GM18870 (cell line): ENCODE data around the gene GRK5.
"Not testable (repeated sequence)": the region's sequence is repeated elsewhere in the genome, so short reads cannot be mapped to it uniquely, and the experiment has no call there.

Experiments used
- ATAC-seq: cut with Tn5 transposase; IDR thresholded peaks from one replicate; pipeline ENCODE4 v1.9.1; 2021; ENCODE audit warnings: moderate library complexity; ENCODE audit not compliant: unreplicated experiment

The GRK5 gene

DNA sequence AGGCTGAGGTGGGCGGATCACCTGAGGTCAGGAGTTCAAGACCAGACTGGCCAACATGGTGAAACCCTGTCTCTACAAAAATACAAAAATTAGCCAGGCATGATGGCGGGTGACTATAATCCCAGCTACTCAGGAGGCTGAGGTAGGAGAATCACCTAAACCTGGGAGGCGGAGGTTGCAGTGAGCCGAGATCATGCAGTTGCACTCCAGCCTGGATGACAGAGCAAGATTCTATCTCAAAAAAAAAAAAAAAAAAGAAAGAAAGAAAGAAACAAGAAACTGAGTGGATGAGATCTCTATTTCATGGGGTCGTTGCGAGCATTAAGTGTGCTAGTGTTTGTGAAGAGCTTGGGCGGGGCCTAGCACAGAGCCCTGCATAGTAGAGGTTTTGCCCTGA lies 65.0 kb downstream of the GRK5 start:
- not testable (repeated sequence) for ATAC-seq

GRCh38 chr10:119272736-119273135 lies 65.4 kb downstream of the GRK5 start:
- ATAC-seq, result no peak

DNA sequence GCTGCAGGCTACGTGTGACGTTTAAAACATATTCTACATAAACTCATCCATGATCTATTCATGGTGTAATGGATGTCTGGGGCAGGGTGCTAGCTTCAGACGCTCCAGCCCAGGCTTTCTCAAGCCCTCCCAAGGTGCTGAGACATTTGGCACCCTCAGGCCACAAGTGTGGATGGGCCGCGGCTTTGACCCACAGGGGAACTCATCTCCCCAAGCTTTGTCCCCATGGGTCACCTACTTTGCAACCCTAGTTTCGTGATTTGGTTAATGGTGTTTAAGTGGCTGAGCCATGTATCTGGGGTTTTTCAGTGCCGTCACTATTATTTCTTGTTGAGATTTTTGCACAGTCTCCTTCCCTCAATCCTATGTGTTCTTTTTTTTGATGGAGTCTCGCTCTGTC lies 66.0 kb downstream of the GRK5 start:
- no peak for ATAC-seq

DNA sequence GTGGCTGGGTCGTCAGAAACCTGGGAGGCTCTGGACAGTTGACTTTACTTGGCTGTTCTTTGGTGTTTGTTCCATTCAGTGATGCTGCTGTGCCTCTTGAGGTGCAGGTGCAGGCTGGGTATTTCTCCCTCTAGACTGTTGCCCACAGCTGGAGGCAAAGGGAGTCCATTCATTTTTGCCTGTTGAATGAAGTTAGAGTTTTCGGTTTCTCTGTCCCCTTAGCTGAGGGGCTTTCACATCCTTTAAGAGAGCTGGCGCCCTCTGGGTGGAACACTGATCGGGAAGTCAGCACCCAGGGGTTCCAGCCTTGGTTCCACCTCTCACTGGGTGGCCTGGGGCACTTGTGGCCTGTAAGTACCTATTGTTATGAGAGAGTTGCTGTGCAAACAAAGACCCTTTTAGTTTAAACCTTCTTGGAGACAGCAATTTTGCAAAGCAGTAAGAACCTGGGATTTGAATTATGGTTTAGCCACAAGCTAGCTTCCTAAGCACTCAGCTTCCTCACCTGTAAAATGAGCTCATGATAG lies 67.2 kb downstream of the GRK5 start:
- ATAC-seq, result no peak

DNA sequence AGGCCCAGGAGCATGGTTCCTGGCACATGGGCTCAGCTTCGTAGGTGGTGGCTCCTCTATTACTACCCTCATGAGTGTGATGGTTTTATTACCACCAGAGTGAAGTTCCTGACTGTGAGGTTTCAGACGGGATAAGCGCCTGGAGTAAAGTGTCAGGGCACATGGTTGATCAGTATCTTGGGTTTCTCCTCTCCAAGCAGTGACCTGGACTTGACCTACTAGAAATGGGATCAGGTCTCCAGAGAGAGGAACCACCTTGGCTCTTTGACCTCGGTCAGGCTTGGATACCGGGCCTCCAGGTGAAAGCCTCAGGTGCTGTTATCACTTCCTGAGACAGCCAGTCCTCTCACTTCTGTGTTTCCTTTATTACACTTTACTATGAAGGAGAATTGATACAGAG lies 67.7 kb downstream of the GRK5 start:
- no peak for ATAC-seq

DNA sequence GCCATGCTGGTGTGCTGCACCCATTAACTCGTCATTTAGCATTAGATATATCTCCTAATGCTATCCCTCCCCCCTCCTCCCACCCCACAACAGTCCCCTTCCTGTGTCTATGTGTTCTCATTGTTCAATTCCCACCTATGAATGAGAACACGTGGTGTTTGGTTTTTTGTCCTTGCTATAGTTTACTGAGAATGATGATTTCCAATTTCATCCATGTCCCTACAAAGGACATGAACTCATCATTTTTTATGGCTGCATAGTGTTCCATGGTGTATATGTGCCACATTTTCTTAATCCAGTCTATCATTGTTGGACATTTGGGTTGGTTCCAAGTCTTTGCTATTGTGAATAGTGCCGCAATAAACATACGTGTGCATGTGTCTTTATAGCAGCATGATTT lies 68.8 kb downstream of the GRK5 start:
- not testable (repeated sequence) for ATAC-seq

DNA sequence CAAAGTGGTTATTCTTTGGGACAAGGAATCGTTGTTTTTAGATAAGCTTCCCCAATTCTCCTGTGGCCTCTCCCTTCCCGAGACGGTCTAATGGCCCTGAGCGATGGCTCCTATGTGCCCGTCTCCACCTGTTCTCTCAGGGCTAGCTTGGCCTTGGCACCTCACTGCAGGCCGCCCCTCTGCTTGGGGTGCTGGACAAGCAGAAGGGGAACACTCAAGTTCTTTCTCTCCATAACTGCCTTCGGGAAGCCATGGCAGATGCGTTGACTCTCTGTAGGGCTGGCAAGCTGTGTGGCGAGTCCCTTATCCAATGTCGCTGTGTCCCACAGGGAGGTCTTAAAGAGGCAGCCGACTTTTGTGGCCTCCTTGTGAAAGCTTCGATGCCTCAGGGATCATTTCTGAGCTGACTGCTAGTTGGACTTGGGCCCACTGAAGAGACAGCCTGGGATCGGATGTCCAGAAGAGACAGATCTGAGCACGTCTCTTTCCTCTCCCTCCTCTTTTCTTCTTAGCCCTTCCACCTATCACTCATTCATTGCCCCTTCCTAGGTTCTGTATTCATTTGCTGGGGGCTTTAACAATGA lies 70.8 kb downstream of the GRK5 start:
- no peak for ATAC-seq

GRCh38 chr10:119279441-119279840 lies 72.1 kb downstream of the GRK5 start:
- ATAC-seq, result no peak

- ATAC-seq, result no peak
Observed at GRCh38 chr10:119281581-119282071, 74.3 kb downstream of the GRK5 start.

GRCh38 chr10:119282446-119282845 lies 75.1 kb downstream of the GRK5 start:
- ATAC-seq, result no peak

- no peak for ATAC-seq
Observed at GRCh38 chr10:119283387-119283786, 76.0 kb downstream of the GRK5 start.

DNA sequence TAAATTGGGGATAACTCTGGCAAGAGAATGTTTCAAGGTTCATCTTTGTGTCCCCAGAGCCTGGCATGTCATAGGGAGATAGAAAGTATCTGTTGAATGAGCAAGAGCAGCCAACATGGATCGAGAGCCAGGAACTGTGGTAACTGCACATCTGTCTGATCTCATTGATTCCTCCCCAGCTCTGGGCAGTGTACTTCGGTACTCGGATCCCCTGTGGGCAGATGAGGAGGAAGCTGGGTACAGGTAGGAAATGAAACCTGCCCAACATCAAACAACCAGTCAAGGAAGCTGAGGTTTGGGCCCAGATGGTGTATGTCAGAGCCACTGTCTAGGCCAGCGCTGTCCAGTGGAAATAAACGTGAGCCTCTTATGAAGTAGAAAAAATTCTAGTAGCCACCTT lies 76.4 kb downstream of the GRK5 start:
- ATAC-seq, result no peak

DNA sequence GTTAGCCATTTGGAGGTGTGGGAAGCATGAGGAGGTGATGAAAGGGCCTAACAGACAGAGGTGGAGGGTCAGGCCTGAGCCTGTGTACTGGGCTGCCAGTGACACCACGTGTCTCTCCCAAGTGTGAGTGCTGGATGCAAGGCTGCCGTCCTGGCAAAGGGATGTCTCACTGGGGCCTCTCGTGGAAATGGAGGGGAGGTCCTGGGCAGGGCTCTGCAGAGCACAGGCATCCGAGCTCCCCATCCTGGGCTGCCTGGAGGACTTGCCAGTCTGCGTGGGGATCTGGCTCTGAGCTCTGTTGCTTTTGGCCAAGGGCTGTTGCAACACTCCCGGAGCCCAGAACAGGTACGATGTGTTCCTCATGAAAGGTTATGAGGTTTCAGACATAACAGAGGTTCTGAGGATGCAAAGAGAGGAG lies 77.3 kb downstream of the GRK5 start:
- ATAC-seq, result no peak

- ATAC-seq, result no peak
Observed at GRCh38 chr10:119285495-119286267, 78.3 kb downstream of the GRK5 start.

GRCh38 chr10:119286516-119286915 lies 79.1 kb downstream of the GRK5 start:
- no peak for ATAC-seq

DNA sequence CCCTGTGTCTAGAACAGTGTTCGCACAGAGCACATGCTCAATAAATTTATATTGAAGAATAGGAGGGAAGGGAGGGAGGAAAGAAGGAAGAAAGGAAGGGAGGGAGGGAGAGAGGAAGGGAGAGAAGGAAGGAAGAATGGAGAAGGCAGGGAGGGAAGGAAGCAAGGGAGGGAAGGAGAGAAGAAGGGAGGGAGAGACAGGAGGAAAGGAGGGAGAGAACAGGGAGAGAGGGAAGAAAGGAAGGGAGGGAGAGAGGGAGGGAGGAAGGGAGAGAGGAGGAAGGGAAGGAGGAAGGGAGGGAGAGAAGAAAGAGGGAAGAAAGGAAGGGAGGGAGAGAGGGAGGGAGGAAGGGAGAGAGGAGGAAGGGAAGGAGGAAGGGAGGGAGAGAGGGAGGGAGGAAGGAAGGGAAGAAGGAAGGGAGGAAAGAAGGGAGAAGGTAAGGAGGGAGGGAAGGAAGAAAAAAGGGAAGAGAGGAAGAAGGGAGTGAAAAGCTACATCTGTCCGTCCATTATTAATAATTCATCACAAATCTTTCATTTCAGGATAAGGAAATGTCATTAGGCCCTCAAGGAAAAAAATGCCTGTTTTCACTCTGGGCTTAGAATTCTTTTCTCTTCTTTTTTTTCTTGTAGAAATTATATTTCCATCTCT lies 79.7 kb downstream of the GRK5 start:
- ATAC-seq, result no peak

DNA sequence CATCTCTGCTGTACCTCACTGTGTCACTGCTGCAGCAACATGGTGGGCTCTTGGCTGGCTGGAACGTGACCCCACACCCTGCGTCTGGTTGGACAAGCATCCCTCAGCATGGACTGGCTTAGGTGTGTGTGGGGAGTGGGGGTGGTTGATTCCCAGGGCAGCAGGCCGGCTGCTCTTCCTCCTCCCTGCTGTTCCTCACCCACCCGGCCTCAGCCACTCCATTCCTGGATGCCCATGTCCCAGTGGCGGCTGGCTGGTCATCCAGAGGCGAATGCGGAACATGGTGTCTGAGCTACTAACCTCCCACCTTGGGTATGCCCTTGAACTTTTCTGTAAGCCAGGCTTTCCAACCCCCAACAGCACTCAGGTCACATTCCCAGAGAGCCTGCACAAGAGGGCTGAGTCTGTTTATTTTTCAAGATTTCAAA lies 81.2 kb downstream of the GRK5 start:
- no peak for ATAC-seq

GRCh38 chr10:119289227-119289920 lies 82.0 kb downstream of the GRK5 start:
- ATAC-seq, result no peak

GRCh38 chr10:119290301-119291048 lies 83.1 kb downstream of the GRK5 start:
- ATAC-seq, result no peak

GRCh38 chr10:119291223-119291900 lies 84.0 kb downstream of the GRK5 start:
- ATAC-seq, result no peak
